Glomerular endothelial cell (primary cell): ENCODE measurements around the gene TRIM66. TPM values are rescaled to one million over a fixed set of nuclear protein-coding genes. Genes with fewer than 3 reads are reported as not detected.

Source experiments
- DNase-seq: peaks from one replicate; pipeline ENCODE4 v3.0.0-alpha.2; 2011; ENCODE audit warnings: low read depth, low spot score; ENCODE audit errors: extremely low read depth
- total RNA-seq: library from RNA; depleted of rRNA; stranded (reverse); fragments of >200 nt; gene quantifications from 2 replicates; pipeline ENCODE4 v1.2.3, GENCODE V29; 2015

TRIM66 gene
- total RNA-seq, 1 donor from 2014 or later, result 4.0 TPM

DNA sequence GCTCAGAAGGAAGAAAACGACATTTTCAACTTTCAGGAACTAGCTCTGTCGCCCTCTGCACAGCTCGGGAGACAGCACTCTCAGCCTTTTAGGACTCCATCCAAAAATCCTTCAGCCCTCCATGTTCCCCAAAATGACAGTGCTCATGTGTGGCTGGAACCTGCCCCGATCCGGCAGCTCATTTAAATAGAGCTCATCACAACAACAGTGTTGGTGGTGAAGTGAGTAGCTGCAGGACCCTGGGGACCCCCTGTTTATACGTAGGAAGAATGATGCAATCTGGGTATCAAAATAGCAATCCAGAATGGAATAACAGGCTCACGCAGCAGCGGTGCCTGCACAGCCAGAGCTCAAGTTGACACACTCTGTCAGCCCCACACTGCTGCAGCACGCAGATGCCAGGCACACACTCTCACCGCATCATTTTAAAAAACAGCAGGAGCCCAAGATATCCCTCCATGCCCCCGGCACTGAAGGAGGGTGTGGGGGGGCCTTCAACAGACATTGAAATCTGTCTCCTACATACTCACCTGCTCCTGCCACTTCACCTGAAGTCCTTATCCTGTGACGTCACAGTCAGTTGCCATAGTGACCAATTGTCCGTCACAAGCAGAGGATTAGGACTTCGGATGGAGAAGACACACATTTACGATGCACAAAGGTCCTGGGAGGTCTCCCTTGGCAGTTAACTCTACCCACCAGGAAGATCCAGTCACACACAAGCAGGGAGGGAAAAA lies 24.0 kb downstream of the TRIM66 start:
- no peak for DNase-seq

DNA sequence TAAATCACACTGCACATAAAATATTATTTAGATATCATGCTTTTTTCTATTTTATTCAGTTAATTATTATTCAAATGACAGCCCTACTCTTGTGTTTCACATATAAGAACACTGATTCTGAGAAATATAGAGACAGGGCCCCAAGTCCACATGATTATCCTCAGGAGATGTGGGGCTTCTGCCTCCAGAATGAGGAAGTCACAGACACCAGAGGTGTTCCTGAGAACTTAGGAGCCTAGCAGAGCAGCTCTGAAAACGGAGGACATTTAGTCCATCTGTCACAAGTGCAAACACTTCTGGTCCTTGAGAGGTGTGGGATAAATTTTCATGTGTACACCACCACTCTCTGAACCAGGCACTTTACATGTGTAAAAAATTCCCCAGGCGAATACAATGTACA lies 26.2 kb downstream of the TRIM66 start:
- DNase-seq, result no peak

DNA sequence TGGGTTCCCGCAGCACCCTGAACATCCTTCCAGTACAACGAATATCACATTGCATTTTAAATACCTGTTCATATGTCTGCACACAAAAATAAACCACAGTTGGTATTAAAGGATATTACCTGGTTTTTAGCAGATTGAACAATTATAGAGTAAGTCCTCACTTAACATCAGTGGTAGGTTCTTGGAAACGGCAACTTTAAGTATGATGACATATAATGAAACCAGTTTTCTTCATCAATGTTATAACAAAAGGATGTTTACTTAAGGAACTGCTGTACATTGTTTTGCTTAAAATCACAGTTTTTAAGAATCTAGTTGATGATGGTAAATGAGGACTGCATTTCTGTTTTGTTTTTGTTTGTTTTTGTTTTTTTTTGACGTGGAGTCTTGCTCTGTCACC lies 28.0 kb downstream of the TRIM66 start:
- DNase-seq, result no peak

DNA sequence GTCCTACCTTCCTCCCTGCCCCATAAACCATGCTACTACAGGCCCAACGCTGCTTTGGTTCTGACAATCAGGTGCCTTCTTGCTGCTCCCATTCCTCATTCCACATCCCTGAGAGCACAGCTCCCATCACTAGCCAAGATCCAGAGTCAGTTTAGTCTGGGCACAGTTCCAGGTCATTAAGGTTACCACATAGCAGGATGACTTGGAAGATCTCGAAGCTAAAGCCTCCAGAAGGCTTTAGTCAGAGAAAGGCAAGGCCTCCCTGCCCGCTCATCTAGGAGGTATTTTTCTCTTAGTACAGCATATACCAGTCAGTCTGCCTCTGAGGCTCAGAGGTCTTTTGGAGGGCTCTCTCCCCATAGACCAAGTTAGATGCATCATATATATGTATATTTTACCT lies 30.3 kb downstream of the TRIM66 start:
- no peak for DNase-seq

DNA sequence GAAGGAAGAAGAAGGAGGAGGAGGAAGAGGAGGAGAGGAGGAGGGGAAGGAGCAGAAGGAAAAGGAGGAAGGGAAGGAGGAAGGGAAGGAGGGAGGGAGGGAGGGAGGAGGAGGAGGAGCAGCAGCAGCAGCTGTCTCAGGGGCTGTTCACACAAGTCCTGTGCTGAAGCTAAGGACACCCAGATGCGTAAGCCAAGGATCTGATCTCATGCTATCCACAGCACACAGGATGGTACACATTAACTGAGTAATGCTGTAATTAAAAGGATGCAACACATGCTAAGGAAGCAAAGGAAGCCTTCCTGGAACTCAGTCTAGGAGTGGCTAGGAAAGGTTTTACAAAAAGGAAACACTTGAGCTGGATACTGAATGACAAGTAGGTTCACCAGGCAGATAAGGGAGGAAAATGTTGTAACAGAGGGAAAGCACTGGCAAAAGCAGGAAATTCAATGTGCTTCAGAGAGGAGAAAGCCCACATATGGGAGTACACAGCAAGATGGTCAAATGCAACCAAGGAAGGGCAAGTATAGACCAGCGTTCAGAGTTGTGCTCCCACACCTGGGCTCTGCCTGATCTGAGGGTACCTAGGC lies 32.0 kb downstream of the TRIM66 start:
- no peak for DNase-seq

DNA sequence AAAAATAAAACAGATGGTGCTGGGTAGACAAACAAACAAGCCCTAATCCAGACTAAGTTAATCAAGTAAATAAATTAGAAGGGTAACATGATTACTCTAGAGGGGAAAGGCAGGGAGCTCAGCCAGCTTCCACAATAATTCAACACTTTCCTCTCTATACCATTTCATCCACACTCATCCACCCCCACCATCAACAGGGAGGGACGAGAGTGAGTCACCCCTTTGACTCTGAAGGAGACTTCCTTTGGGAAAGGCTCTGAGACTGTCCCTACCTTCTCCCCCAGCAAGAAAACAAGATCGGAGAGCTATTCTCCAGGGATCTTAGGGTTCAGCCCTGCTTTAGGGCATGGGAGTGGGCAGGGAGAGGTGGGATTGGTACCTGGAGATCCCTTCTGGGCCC lies 33.1 kb downstream of the TRIM66 start:
- no peak for DNase-seq

DNA sequence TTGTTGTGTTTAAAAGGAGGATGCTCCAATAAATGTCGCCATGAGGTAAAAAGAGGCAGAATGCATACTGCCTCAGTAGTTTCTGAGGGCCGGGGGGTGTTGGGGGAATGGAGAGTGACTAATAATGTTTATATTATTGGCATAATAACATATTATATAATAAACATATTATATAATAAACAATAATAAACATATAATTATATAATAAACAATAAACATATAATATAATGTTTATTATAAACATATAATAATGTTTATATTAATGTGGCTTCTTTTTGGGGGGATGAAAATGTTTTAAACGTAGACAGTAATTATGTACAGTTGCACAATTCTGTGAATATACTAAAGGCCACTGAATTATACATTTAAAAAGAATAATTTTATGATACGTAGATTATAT lies 35.6 kb downstream of the TRIM66 start:
- DNase-seq, result no peak

DNA sequence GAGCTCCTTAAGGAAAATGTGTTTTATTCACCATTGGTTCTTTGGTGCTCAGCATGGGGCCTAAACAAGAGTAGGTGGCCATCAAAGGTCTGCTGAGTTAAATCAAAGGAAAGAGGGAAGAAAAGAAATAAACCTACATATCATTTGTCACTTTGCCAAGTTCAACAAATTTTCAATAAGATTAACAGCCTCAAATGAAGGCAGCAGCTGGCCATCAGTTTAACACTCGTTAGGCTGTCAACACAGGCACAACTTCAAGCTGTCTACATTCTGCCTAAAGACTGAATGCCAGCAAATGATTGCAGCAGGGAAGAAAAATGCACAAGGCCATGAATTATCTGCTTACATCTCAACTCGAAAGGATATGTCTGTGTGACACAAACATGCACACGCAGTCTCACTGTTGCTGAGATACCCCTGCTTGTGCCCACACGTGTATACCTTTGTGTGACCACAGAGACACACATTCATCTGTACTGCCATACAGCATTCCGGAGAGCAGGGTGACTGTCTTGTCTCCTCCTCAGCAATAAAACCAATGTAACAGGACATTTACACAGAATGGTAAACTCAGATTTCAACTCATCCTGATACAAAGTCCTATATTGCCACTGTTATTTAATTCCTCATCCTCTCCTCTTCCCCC lies 40.1 kb downstream of the TRIM66 start:
- no peak for DNase-seq

DNA sequence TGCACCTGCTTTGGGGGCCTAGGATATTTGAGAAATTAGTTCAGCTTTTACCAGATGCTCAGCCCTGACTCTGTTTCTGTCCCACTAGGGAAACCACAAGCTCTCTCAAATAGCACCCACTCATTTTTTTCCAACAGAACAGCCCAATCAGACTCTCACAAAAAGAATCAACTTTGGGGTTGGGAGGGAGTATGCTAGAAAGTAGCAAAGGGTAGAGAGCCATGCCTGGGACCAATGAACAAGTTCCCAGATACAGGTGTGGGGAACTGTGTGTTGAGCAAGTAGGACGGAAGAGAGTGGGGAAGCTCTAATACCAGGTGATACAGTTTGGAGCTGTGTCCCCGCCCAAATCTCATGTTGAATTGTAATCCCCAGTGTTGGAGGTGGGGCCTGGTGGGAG lies 41.1 kb downstream of the TRIM66 start:
- no peak for DNase-seq

DNA sequence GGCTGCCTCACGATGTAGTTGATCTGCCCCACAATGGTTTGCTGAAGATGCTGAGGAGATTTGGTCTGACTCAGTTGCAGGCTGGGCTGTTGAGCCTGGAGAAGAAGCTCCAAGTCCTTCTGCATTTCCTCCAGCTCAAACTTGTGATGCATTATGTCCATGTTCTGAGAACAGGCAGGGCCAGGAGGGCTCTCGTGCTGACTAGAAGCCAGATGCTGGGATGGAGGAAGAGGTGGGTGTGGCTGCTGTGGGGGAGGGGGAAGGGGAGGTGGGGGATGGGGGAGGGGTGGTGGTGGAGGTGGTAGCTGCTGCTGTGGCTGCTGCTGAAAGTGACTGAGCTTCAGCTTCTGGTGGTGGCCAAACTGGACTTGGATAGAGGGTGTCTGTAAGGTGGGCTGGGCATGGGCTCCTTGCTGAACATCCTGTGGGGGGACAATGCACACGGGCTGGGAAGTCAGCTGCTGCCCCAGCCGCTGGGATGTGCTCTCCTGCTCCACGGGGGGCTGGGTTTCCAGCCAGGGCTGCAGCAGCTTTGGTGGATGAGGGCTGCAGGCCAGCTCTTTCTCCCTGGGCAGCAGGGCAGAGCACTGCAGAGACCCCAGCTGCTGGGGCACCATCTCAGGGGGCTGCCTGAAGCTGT lies 42.1 kb downstream of the TRIM66 start:
- DNase-seq, result no peak

DNA sequence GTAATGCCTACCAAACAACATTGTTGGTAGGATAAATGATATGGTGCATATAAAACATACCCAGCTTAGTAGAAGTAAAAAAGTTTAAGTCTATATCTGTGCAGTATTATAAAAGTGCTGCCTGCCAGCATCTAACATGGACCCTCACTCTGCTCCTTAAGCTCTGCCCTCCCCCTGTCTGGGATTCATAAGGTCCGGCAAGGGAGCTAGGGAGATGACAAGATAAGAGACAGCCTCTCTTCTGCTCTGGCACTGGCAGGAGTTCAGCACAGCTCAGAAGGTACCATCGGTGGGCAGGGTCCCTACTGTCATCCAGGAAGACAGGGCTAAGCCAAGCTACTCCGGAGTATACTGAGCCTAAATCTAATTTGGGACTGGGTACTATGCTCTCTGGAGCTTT lies 42.8 kb downstream of the TRIM66 start:
- DNase-seq, result no peak

DNA sequence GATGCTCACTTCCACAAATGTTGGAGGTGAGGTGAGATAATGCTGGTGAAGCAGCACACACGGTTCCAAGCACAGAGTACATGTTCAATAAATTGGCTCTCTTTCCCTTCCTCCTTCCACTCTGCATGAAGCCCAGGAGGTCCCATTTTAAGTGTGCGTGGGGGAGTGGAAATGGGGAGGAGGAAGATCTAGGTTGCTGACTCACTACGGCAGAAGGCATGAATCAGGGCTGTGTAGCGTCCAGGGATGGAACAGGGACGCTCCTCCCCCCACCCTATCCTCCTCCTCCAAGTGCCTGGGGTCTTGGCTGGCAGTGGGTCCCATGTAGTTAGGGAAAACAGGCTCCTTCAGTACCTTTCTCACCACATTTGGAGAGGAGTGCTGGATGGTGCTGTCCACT lies 44.2 kb downstream of the TRIM66 start:
- DNase-seq, result no peak

DNA sequence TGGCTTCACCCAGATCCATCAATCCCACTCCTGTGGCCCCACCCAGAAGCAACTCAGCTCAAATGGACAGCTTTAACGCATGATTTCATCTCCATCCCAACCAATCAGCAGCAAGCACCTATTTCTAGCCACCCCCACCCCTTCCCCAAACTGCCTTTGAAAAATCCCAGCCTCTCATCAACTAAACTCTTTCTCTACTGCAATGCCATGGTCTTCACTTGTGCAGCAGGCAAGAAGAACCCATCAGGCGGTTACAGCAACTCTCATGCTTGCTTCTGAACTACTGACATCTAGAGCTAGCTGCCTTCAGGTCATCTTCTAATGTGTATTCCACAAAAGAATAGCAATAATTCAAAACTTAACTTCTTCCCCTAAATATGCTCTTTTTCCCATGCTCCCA lies 46.3 kb downstream of the TRIM66 start:
- DNase-seq, result no peak

DNA sequence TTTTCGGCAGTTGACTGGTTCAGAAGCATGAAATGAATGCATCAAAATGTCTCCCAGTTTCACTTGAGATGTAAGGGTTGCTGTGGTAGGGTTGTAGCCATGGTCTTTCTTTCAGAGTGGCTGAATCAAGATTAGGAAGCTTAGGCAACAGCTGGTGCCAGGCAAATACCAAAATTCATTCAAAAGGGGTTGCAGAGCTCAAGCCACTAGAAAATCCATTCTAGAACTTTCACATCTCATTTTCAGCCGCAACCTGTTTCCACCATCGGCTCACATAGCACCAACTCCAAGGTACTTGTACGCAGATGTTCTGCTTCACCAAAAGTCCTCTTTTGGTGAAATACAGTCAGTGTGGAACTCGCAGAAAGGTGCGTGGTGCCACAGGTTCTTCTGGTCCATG lies 48.0 kb downstream of the TRIM66 start:
- no peak for DNase-seq

DNA sequence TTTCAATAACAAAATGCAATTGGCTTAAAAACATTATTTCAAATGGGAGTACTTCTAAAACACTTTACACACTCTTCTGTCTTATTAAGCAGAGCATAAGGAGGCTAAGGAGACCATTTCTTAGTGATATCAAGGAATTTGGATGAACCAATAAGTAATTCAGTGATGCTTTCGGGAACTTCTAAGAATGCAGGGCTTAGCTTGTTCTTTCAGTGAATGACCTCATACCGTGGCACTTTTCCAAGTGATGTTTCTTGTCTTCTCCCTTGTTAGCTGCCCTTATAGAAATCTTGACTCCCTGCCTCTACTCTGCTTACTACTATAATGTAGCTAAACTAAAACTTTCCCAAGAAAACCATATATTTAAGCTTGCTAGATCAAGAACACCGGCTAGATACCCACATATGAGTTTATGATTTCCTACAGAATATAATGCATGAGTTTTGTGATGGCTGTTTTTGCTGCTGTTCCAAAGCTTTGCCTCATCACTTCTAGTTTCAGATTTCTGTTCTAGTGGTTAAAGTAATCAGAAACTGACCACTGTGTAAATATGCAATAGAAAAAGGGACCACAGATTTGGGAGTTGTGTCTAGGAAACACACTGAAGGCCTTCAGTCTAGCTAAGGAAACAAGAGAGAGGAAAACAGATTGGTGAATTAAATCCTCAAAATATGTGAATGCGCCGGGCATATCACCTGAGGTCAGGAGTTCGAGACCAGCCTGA lies 50.9 kb downstream of the TRIM66 start:
- no peak for DNase-seq

DNA sequence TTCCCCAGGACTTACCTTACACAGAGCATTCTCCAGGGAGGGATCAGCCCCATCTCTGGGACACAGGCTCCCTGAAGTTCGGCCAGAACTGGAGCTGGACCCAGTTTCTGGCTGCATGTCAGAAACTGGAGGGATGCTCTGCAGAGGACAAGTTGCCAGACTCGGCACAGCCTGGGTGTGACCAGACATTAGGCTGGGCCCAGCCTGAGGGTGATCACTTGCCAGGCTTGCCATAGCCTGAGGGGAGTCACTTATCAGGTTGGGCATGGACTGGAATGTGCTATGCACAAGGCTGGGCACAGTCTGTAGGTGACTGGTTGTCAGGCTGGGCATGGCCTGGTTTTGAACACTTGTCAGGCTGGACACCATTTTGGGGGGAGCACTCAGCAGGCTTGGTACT lies 57.8 kb downstream of the TRIM66 start:
- no peak for DNase-seq

DNA sequence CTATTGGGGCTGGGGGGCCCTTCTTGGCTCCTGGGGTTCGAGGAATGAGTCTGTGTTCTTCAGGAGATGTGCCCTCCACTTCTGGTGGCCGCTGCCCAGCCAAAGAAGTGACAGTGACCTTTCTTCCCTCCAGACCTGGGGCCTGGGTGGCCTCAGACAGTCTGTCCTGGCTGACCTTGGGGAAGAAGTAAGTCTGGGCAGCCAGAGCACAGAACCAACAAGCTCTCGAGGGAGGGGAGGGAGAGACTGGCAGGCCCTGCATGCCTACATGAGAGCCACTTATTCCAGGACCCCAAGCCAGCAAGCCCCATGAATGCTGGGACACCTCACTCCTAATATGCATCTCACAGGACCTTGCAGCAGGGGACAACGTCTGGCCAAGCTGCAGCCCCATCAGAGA lies 61.3 kb downstream of the TRIM66 start:
- DNase-seq, result no peak

DNA sequence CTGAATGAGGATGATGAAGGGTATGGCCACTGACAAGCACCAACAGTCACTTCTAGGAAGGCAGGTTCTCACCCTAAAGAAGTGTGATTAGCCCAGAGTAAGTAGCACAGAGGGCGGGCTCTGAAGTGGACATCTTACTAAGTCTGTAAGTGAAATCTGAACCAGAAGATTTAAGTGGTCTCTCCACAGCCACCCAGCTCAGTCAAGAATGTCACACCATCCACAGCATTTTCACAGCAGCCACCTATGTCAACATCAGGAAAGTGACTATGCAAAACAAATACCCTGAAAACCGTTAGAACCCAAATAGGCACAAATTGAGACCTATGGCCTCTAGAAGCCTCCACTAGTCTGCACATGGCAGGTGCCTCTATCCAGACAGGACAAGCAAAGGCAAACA lies 65.4 kb downstream of the TRIM66 start:
- DNase-seq, result no peak

DNA sequence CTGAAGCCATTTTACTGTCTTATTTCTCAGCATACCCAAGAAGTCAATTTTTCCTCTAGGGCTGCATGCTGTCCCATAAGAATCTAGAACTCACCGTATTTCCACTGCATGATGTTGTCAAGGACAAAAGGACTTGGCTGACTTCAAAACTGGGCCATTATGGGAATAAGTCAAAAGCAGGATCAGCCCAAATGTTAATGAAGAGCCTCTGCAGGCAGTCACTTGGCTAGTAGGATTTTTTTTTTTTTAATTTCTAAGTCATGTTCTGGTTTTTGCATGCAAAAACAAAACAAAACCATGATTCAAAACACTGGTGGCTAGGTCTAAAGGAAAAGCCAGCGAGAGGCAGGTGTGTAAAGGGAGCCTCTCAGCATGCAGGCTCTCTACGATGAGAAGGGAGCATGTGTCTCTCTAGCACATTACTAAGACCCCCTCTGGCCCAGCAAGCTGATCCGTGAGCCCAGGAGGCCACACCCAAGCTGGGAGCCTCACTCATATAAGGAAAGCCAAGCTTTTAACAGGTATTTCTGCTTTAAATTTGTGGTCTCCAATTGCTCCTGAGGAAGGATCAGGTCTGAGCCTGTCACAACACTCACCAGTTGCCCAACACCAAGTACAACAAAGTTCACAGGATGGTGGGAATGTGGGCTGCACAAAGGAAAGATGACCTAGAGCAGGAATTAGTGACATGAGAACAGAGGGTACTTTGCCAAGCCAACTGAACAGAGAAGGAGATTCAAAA lies 67.0 kb downstream of the TRIM66 start:
- DNase-seq, result no peak

DNA sequence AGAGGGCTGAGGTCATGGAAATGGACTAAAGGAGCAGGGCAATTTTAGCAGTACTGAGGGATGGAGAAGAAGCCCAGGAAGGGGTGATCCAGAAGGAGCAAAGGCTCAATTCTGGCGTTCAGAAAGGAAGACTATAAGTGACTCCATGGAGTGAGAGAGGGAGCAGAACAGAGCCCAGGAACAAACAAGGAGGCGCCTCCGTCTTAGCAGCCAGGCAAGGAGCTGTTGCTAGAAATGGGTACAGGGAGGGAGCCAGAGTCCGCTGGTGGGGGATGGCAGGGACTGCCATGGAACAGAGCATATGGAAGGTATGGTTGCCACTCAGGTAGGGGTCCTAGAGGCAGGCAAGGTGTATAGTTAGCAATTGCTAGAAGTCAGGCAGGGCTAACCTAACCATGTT lies 68.0 kb downstream of the TRIM66 start:
- DNase-seq, result no peak

DNA sequence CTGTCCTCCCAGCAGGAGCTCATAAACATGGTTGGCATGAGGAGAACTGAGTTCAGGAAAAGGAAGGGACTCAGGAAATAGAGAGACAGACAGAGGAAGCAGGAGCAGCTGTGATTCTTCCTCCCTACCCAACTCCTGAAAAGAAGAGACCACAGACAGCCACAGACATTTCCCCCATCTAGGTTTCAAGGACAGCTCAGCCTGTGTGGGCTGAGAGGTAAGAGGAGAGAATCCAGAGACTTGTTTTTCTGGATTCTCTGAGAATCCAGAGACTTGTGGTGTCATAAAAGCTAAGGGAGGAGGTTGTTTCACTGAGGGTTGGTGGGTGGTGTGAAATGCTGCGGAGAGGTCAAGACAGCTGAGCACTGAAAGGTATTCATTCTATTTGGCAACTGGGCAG lies 69.4 kb downstream of the TRIM66 start:
- no peak for DNase-seq
